Measurements from ENCODE around the gene ZC3H4. TPM values are rescaled to one million over a fixed set of nuclear protein-coding genes. Genes with fewer than 3 reads are reported as not detected.

Gene ZC3H4
- total RNA-seq, 1 experiment from 2014 or later: 105 TPM

GRCh38 chr19:47135156-47135555 is 21.6 kb upstream of the ZC3H4 start:
- no peak overlapping the region for H3K27ac ChIP-seq (ENCODE audit: insufficient read length, low read depth, low read length)
- WGBS (ENCODE audit: extremely low coverage, insufficient read length, low lambda C conversion rate): no CpG with 5 or more reads among the region's 3 CpGs
- no peak overlapping the region; a peak in 2 of 5 replicates for H3K4me3 Mint-ChIP-seq

More at GRCh38 chr19:47135156-47135555, 21.6 kb upstream of the ZC3H4 start:
- Histone ChIP-seq H3K4ac (ENCODE audit: low read depth, low read length) (no peak overlapping the region), H4K20me1 (ENCODE audit: control insufficient read depth, insufficient read depth, insufficient read length) (peaks cover 2% of the 10 kb centered on the region), H3K56ac (ENCODE audit: insufficient read length, low read depth, low read length) (no peak overlapping the region), H3K9ac (ENCODE audit: extremely low read depth, insufficient read length, low read length) (no peak overlapping the region), H3K79me1 (ENCODE audit: insufficient read depth, low read depth, low read length, poor library complexity, severe bottlenecking) (peaks cover 4% of the 10 kb centered on the region), H3T11ph (ENCODE audit: low read length) (no peak overlapping the region), H3K18ac (ENCODE audit: insufficient read length, low read depth, low read length) (no peak overlapping the region), H2BK120ac (ENCODE audit: low read depth, low read length, poor library complexity, severe bottlenecking) (no peak overlapping the region), H4K91ac (ENCODE audit: insufficient read length, low read depth, low read length) (no peak overlapping the region), H3K4me2 (ENCODE audit: insufficient read depth, insufficient read length, low read length) (no peak overlapping the region), H3K23me2 (ENCODE audit: insufficient read length, low read depth, low read length, poor library complexity, severe bottlenecking) (no peaks in the 10 kb centered on the region), H2BK5ac (ENCODE audit: insufficient read length, low read length) (no peak overlapping the region), H4K8ac (replicated peaks; ENCODE audit: insufficient read length, low read depth, low read length) (no peak overlapping the region), H2AK5ac (ENCODE audit: insufficient read length, low read length) (no peak overlapping the region), H2AFZ (ENCODE audit: low read length) (no peak overlapping the region), H3K14ac (ENCODE audit: insufficient read depth, low read length) (no peak overlapping the region), H2BK20ac (ENCODE audit: low read depth, low read length, poor library complexity, severe bottlenecking) (no peak overlapping the region), H2BK15ac (ENCODE audit: low read depth, low read length) (no peak overlapping the region), H2BK12ac (ENCODE audit: insufficient read length, low read depth, low read length) (no peak overlapping the region), H4K5ac (ENCODE audit: insufficient read length, low read depth, low read length) (no peak overlapping the region), H3K79me2 (ENCODE audit: insufficient read depth, low read length) (peaks cover 70% of the 10 kb centered on the region; the same call in 1 of the 2 replicates), H3K4me1 (ENCODE audit: insufficient read depth, low read length) (peaks cover 2% of the 10 kb centered on the region; the same call in 1 of the 2 replicates), H3K9me3 (ENCODE audit: control insufficient read depth, low read depth, low read length) (no peaks in the 10 kb centered on the region), H3K27me3 (ENCODE audit: insufficient read depth, low read length) (no peaks in the 10 kb centered on the region), H3K23ac (ENCODE audit: insufficient read length, low read depth, low read length) (no peak overlapping the region)
- peaks cover 3 to 8% of the 10 kb centered on the region in 2 experiments; a peak in 3 of 5 replicates for H3K9me3 Mint-ChIP-seq
- H3K27me3 Mint-ChIP-seq (ENCODE audit: low read depth): no peaks in the 10 kb centered on the region
- H3K36me3 Mint-ChIP-seq (ENCODE audit: insufficient read depth in 1 of 3, low read depth in 3 of 3): peaks cover 44 to 73% (median 52%) of the 10 kb centered on the region in 3 experiments
- TF ChIP-seq, protein P1, sequence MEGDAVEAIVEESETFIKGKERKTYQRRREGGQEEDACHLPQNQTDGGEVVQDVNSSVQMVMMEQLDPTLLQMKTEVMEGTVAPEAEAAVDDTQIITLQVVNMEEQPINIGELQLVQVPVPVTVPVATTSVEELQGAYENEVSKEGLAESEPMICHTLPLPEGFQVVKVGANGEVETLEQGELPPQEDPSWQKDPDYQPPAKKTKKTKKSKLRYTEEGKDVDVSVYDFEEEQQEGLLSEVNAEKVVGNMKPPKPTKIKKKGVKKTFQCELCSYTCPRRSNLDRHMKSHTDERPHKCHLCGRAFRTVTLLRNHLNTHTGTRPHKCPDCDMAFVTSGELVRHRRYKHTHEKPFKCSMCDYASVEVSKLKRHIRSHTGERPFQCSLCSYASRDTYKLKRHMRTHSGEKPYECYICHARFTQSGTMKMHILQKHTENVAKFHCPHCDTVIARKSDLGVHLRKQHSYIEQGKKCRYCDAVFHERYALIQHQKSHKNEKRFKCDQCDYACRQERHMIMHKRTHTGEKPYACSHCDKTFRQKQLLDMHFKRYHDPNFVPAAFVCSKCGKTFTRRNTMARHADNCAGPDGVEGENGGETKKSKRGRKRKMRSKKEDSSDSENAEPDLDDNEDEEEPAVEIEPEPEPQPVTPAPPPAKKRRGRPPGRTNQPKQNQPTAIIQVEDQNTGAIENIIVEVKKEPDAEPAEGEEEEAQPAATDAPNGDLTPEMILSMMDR (conservative IDR thresholded peaks at IDR 0.05): no peak
- H3K4me1 Mint-ChIP-seq: peaks cover 27 to 39% of the 10 kb centered on the region in 2 experiments
- H3K27ac Mint-ChIP-seq: peak overlapping the region in 1 of 3 experiments; percentile 60; a peak in 2 of 7 replicates
- no peak for DNase-seq

Measured in H9 (cell line).